OCI-LY3 (cell line): ENCODE data around the gene COL4A1.

Experiments
- H2AFZ ChIP-seq: fragments of 200-600, 300-600 bp; shearing (Covaris generic); 2 replicates; pipeline ENCODE4 v1.6.0; 2014; ENCODE audit warnings: antibody characterized with exemption, low read depth, low read length
- H3K27ac ChIP-seq: fragments of 200-600, 300-600 bp; sonication (generic); 2 replicates; pipeline ENCODE4 v1.5.1; 2014; ENCODE audit warnings: mild to moderate bottlenecking, low read length, moderate library complexity, mixed read lengths
- H3K27me3 ChIP-seq: fragments of 200-600, 300-600 bp; sonication (generic); 2 replicates; pipeline ENCODE4 v1.6.1; 2014; ENCODE audit warnings: low read depth, low read length, mixed read lengths
- H3K36me3 ChIP-seq: fragments of 200-600, 300-600 bp; sonication (generic); replicated peaks from 2 replicates; pipeline ENCODE3; 2014; ENCODE audit warnings: low read depth, low read length, mixed read lengths
- H3K4me1 ChIP-seq: fragments of 300-600, 200-600 bp; sonication (generic); 2 replicates; pipeline ENCODE4 v1.6.1; 2014; ENCODE audit warnings: low read length, mixed read lengths
- H3K4me2 ChIP-seq: fragments of 200-600, 300-600 bp; sonication (generic); 2 replicates; pipeline ENCODE4 v1.6.1; 2014; ENCODE audit warnings: low read length, mixed read lengths
- H3K4me3 ChIP-seq: fragments of 300-600, 200-600 bp; sonication (generic); 2 replicates; pipeline ENCODE4 v1.5.1; 2014; ENCODE audit warnings: antibody characterized with exemption, mild to moderate bottlenecking, low read length, moderate library complexity
- H3K79me2 ChIP-seq: fragments of 300-600, 200-600 bp; shearing (Covaris generic); 2 replicates; pipeline ENCODE4 v1.6.1; 2014; ENCODE audit warnings: mild to moderate bottlenecking, low read length, mixed read lengths
- H3K9ac ChIP-seq: fragments of 300-600, 200-600 bp; shearing (Covaris generic); 2 replicates; pipeline ENCODE4 v1.6.0; 2014; ENCODE audit warnings: mild to moderate bottlenecking, low read length, moderate library complexity
- H3K9me3 ChIP-seq: fragments of 200-600, 300-600 bp; shearing (Covaris generic); 2 replicates; pipeline ENCODE4 v1.6.1; 2014; ENCODE audit warnings: low read length, mixed read lengths; ENCODE audit not compliant: insufficient read depth
- H4K20me1 ChIP-seq: fragments of 200-600, 300-600 bp; sonication (generic); 2 replicates; pipeline ENCODE4 v1.6.1; 2016; ENCODE audit warnings: low read length, mixed read lengths; ENCODE audit not compliant: insufficient read depth
- EZH2phosphoT487 ChIP-seq: fragments of 200-600 bp; shearing (Covaris generic); IDR thresholded peaks from 2 replicates; pipeline ENCODE4 v1.6.1; 2018; ENCODE audit warnings: antibody characterized with exemption, mixed run types, low read depth
- TF ChIP-seq, protein P1 (sequence below): fragments of 200-600, 300-600 bp; sonication (generic); IDR thresholded peaks from 2 replicates; pipeline ENCODE4 v1.5.1; 2014; ENCODE audit warnings: antibody characterized with exemption, low read length, low read depth

Gene COL4A1

DNA sequence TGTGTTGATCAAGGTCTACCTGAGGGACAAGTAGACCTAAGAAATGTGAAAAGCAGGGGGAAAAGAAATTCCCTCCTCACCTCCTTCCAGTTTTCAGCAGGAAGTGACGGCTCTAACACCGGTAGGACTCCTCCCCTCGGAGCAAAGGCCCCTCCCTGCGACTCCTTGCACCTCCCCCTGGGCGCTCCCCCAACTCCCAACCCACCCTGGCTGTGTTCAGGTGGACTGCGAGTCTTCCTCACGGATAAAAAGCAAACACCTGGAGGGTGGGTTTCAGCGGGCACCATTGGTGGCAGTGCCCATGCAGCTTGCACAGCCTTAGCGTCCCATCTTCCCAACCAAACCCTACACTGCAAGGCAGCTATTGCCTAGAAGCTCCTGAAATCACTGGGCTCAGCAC is 124.5 kb downstream of the COL4A1 start:
- H3K4me2 ChIP-seq = no peak overlapping the region
- H3K4me1 ChIP-seq = no peaks in the 10 kb centered on the region
- H3K36me3 ChIP-seq = no peaks in the 10 kb centered on the region
- no peak overlapping the region for H2AFZ ChIP-seq
- no peak overlapping the region for H3K4me3 ChIP-seq
- no peak overlapping the region for H3K27ac ChIP-seq
- TF ChIP-seq, protein P1, sequence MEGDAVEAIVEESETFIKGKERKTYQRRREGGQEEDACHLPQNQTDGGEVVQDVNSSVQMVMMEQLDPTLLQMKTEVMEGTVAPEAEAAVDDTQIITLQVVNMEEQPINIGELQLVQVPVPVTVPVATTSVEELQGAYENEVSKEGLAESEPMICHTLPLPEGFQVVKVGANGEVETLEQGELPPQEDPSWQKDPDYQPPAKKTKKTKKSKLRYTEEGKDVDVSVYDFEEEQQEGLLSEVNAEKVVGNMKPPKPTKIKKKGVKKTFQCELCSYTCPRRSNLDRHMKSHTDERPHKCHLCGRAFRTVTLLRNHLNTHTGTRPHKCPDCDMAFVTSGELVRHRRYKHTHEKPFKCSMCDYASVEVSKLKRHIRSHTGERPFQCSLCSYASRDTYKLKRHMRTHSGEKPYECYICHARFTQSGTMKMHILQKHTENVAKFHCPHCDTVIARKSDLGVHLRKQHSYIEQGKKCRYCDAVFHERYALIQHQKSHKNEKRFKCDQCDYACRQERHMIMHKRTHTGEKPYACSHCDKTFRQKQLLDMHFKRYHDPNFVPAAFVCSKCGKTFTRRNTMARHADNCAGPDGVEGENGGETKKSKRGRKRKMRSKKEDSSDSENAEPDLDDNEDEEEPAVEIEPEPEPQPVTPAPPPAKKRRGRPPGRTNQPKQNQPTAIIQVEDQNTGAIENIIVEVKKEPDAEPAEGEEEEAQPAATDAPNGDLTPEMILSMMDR = no peak
- TF ChIP-seq EZH2phosphoT487 = no peak
- H3K27me3 ChIP-seq = peaks cover 3% of the 10 kb centered on the region; the same call in 1 of the 2 replicates
- no peaks in the 10 kb centered on the region for H3K9me3 ChIP-seq
- H3K79me2 ChIP-seq = no peaks in the 10 kb centered on the region
- no peak overlapping the region for H3K9ac ChIP-seq
- H4K20me1 ChIP-seq = no peaks in the 10 kb centered on the region

DNA sequence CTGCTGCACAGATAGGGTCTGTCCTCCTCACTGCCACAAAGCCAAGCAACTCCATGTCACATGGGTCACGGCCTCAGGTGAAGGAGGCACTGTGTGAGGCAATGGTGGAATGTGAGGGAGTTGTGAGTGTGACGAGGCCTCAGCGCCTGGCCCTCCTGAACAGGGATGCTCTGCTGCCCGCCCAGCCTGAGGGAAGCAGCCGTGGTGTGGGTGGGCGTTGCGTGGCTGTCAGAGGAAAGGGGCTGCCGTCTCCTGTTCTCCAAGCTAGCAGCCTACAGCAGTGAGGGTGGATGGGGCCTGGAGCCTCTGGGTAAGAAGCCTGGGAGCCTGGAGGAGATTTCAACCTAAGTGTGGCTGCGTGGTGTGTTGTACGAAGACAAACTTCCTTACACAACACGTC is 125.0 kb downstream of the COL4A1 start:
- no peak overlapping the region for H3K4me3 ChIP-seq
- no peaks in the 10 kb centered on the region for H3K4me1 ChIP-seq
- H3K36me3 ChIP-seq = no peaks in the 10 kb centered on the region
- no peak overlapping the region for H3K27ac ChIP-seq
- peaks cover 3% of the 10 kb centered on the region; the same call in 1 of the 2 replicates for H3K27me3 ChIP-seq
- no peak overlapping the region for H3K9ac ChIP-seq
- H3K79me2 ChIP-seq = no peaks in the 10 kb centered on the region
- no peak overlapping the region for H3K4me2 ChIP-seq
- no peak overlapping the region for H2AFZ ChIP-seq
- H3K9me3 ChIP-seq = no peaks in the 10 kb centered on the region
- H4K20me1 ChIP-seq = no peaks in the 10 kb centered on the region
- TF ChIP-seq, protein P1 = no peak
- TF ChIP-seq EZH2phosphoT487 = no peak

DNA sequence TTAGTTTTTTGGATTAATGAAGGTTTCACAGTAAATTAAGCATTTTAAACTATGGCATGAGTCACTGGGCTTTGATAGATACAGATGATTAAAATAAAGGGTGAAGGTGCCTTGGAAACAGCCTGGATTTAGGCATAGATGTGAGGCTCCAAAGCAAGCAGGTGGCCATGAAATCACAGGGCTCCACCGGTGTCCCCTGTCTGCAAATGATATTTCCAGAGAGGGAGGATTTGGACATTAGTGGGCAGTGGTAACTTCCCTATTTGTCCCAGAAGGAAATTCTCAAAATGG is 127.2 kb downstream of the COL4A1 start:
- no peaks in the 10 kb centered on the region for H3K4me1 ChIP-seq
- H3K27me3 ChIP-seq = peaks cover 3% of the 10 kb centered on the region; the same call in 1 of the 2 replicates
- H3K9ac ChIP-seq = no peak overlapping the region
- no peak overlapping the region for H3K4me3 ChIP-seq
- no peaks in the 10 kb centered on the region for H3K36me3 ChIP-seq
- TF ChIP-seq, protein P1 = no peak
- no peaks in the 10 kb centered on the region for H3K79me2 ChIP-seq
- H2AFZ ChIP-seq = no peak overlapping the region
- H3K4me2 ChIP-seq = no peak overlapping the region
- H3K9me3 ChIP-seq = no peaks in the 10 kb centered on the region
- no peaks in the 10 kb centered on the region for H4K20me1 ChIP-seq
- no peak overlapping the region for H3K27ac ChIP-seq

DNA sequence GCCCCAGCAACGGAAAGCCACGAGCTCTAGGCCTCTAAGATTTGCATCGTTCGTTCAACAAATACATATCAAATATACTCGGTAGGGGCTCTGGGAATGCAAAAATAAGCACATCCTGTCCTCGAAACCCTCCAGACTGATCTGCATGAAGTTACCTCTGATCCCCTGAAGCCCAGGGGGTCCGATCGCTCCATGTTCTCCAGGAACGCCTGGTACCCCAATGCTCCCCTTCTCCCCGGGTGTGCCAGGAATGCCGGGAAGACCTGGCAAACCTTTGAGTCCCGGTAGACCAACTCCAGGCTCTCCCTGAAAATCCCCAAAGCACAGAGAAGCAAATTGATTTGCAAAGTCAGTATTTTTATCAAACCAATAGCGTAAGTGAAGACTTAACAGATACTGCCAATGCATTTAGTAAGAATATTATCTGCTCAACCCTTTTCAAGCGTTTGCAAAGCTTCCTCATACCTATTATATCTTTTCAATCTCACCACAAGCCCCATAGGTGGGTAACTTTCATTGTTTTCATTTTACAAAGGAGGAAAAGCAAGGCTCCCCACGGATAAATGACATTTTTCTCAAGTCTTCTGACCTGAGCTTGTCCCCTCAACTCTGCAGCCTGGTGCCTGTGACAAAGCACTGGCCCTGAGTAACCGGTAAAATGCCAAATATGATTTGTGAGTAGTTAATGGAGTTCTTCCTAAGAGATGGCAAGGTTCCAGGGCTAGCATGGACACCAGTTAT is 127.7 kb downstream of the COL4A1 start:
- no peaks in the 10 kb centered on the region for H3K9me3 ChIP-seq
- H3K79me2 ChIP-seq = no peaks in the 10 kb centered on the region
- H3K4me3 ChIP-seq = no peak overlapping the region
- no peak overlapping the region for H3K27ac ChIP-seq
- no peak overlapping the region for H2AFZ ChIP-seq
- H3K9ac ChIP-seq = no peak overlapping the region
- no peaks in the 10 kb centered on the region for H4K20me1 ChIP-seq
- H3K27me3 ChIP-seq = peaks cover 3% of the 10 kb centered on the region; the same call in 1 of the 2 replicates
- no peaks in the 10 kb centered on the region for H3K4me1 ChIP-seq
- no peaks in the 10 kb centered on the region for H3K36me3 ChIP-seq
- no peak overlapping the region for H3K4me2 ChIP-seq
- TF ChIP-seq EZH2phosphoT487 = no peak
- TF ChIP-seq, protein P1 = no peak
